Measurements from ENCODE around the gene MKI67. TPM values are rescaled to one million over a fixed set of nuclear protein-coding genes. Genes with fewer than 3 reads are reported as not detected.
"Not testable (repeated sequence)": the region's sequence is repeated elsewhere in the genome, so short reads cannot be mapped to it uniquely, and the experiment has no call there.

The MKI67 gene
- polyA plus RNA-seq, 2 of the 4 experiments (the other 2 are of a cell fraction) = 33.8 to 51.7 TPM

GRCh38 chr10:128095753-128096469 is 30.3 kb downstream of the MKI67 start:
- TF ChIP-seq EHMT2 (IDR thresholded peaks at IDR 0.05; ENCODE audit: low read depth) (no peak), FOSL2 (IDR thresholded peaks at IDR 0.05) (no peak), FOSL2 (CRISPR knock-in tag; IDR thresholded peaks at IDR 0.05) (no peak), KDM1A (IDR thresholded peaks at IDR 0.05; ENCODE audit: low read depth) (no peak), RAD21 (conservative IDR thresholded peaks at IDR 0.05 in 1 of 2, IDR thresholded peaks at IDR 0.05 in 1 of 2) (no peak)
- Histone ChIP-seq H3K4me2 (no peak overlapping the region), H3K4me3 (no peak overlapping the region), H3K9me3 (no peaks in the 10 kb centered on the region), H3K4me1 (no peaks in the 10 kb centered on the region), H3K27ac (no peak overlapping the region)
- ATAC-seq = peak in 1 of 2 experiments; percentile 6; a peak in 2 of 6 replicates
- FAIRE-seq = no peak
- ChIA-PET CTCF (interaction anchor here (0.7 to 2.1 kb wide), 6 partner anchors 11 to 27 kb away, joined by 3 to 5 read pairs (median 4); no protein-coding TSS in a partner anchor), POLR2A (no interaction called here)
- DNase-seq (ENCODE audit: low read depth in 1 of 2, low spot score in 1 of 2) = no peak
- 83% methylated on average over 11 of the region's 11 CpGs for WGBS (ENCODE audit: missing lambda C conversion rate)

- DNase-seq (ENCODE audit: low read depth in 1 of 2, low spot score in 1 of 2) = peak in 1 of 2 experiments; percentile 18
- no peaks in the 10 kb centered on the region for H3K9me3 ChIP-seq
- ChIA-PET CTCF (interaction anchor here (0.7 to 2.1 kb wide), 6 partner anchors 12 to 188 kb away, joined by 3 to 5 read pairs (median 4); partner anchors contain the start of gene PTPRE), POLR2A (no interaction called here)
- FAIRE-seq = no peak
- no peak overlapping the region for H3K27ac ChIP-seq
- 64% methylated on average over 7 of the region's 11 CpGs for WGBS (ENCODE audit: missing lambda C conversion rate)
- H3K4me2 ChIP-seq = no peak overlapping the region
- no peaks in the 10 kb centered on the region for H3K4me1 ChIP-seq
- H3K4me3 ChIP-seq = no peak overlapping the region
- peak in 1 of 2 experiments; percentile 29; a peak in 3 of 6 replicates for ATAC-seq
- TF ChIP-seq TFCP2L1 (CRISPR knock-in tag; IDR thresholded peaks at IDR 0.05) = no peak
- no peak for TF ChIP-seq SMC3 (IDR thresholded peaks at IDR 0.05)
- TF ChIP-seq FOSL2 (IDR thresholded peaks at IDR 0.05) = no peak
- no peak for TF ChIP-seq FOSL2 (CRISPR knock-in tag; IDR thresholded peaks at IDR 0.05)
- TF ChIP-seq ZFP36 (IDR thresholded peaks at IDR 0.05; ENCODE audit: borderline replicate concordance, partially characterized antibody) = no peak
Observed at GRCh38 chr10:128095027-128095752, 31.0 kb downstream of the MKI67 start.

GRCh38 chr10:128094596-128094995 is 31.6 kb downstream of the MKI67 start:
- H3K27ac ChIP-seq; H3K9me3 ChIP-seq; POLR2A ChIA-PET; H3K4me3 ChIP-seq; ATAC-seq; DNase-seq (ENCODE audit: low read depth in 1 of 2, low spot score in 1 of 2); FAIRE-seq; H3K4me1 ChIP-seq; H3K4me2 ChIP-seq: not testable (repeated sequence)
- CTCF ChIA-PET = interaction anchor here (0.9 to 2.1 kb wide), 3 partner anchors 15 to 188 kb away, joined by 4 to 5 read pairs (median 5); partner anchors contain the start of gene PTPRE
- 96% methylated on average over 4 of the region's 4 CpGs for WGBS (ENCODE audit: missing lambda C conversion rate)

- Histone ChIP-seq H3K4me3 (no peak overlapping the region), H3K4me1 (no peaks in the 10 kb centered on the region), H3K9me3 (no peaks in the 10 kb centered on the region), H3K27ac (no peak overlapping the region), H3K4me2 (no peak overlapping the region)
- ATAC-seq (no peak), FAIRE-seq (no peak), DNase-seq (ENCODE audit: low read depth in 1 of 2, low spot score in 1 of 2) (no peak)
- 80% methylated on average over 3 of the region's 3 CpGs for WGBS (ENCODE audit: missing lambda C conversion rate)
- ChIA-PET POLR2A (no interaction called here), CTCF (interaction anchor here (1.6 kb wide), 1 partner anchor 16 kb away, joined by 3 read pairs; no protein-coding TSS in a partner anchor)
- TF ChIP-seq TFCP2L1 (CRISPR knock-in tag; IDR thresholded peaks at IDR 0.05) = no peak
- no peak for TF ChIP-seq SMC3 (IDR thresholded peaks at IDR 0.05)
- no peak for TF ChIP-seq ZNF302 (CRISPR knock-in tag; IDR thresholded peaks at IDR 0.05)
- no peak for TF ChIP-seq EP300 (IDR thresholded peaks at IDR 0.05)
- TF ChIP-seq NFE2L2 (conservative IDR thresholded peaks at IDR 0.05; ENCODE audit: low read length) = no peak
- TF ChIP-seq KDM5A (IDR thresholded peaks at IDR 0.05) = no peak
- no peak for TF ChIP-seq CHD2 (IDR thresholded peaks at IDR 0.05; ENCODE audit: low read length, partially characterized antibody)
- TF ChIP-seq EHMT2 (IDR thresholded peaks at IDR 0.05; ENCODE audit: low read depth) = no peak
- TF ChIP-seq CHD4 (IDR thresholded peaks at IDR 0.05; ENCODE audit: borderline replicate concordance) = no peak
- TF ChIP-seq EHF (CRISPR knock-in tag; IDR thresholded peaks at IDR 0.05) = no peak
- no peak for TF ChIP-seq MYC (IDR thresholded peaks at IDR 0.05; ENCODE audit: borderline replicate concordance, low read length)
- TF ChIP-seq USF2 (IDR thresholded peaks at IDR 0.05) = no peak
- no peak for TF ChIP-seq ELK1 (IDR thresholded peaks at IDR 0.05; ENCODE audit: low read depth, low read length)
- no peak for TF ChIP-seq POLR2A (IDR thresholded peaks at IDR 0.05; ENCODE audit: low read length)
- TF ChIP-seq CTCF (IDR thresholded peaks at IDR 0.05) = no peak
- TF ChIP-seq RNF2 (IDR thresholded peaks at IDR 0.05; ENCODE audit: borderline replicate concordance, low read depth) = no peak
- TF ChIP-seq SREBF2 (IDR thresholded peaks at IDR 0.05) = no peak
- no peak for TF ChIP-seq POLR2AphosphoS2 (conservative IDR thresholded peaks at IDR 0.05; ENCODE audit: low read length)
- no peak for TF ChIP-seq JUN (IDR thresholded peaks at IDR 0.05)
- TF ChIP-seq HES2 (IDR thresholded peaks at IDR 0.05) = no peak
Observed at GRCh38 chr10:128092454-128092853, 33.8 kb downstream of the MKI67 start.
